IMR-90 (cell line): ENCODE measurements around the gene ZBTB7B. TPM values are rescaled to one million over a fixed set of nuclear protein-coding genes. Genes with fewer than 3 reads are reported as not detected.

Source experiments
- polyA plus RNA-seq, 3 experiments: library from polyadenylated mRNA; depleted of rRNA; stranded (reverse); fragments of >200 nt; gene quantifications; 2 replicates each; pipeline ENCODE4 v1.2.3, GENCODE V29; 2012; ENCODE audit warnings: low replicate concordance in 1 of 3
- total RNA-seq: library from RNA; depleted of rRNA; stranded (reverse); fragments of >200 nt; gene quantifications from 2 replicates; pipeline ENCODE4 v1.2.3, GENCODE V29; 2012
- TF ChIP-seq, protein P1 (sequence below): conservative IDR thresholded peaks from 2 replicates; pipeline ENCODE4 v1.5.1; 2012; ENCODE audit warnings: mild to moderate bottlenecking, low read depth, low read length, improper control_type of control experiment

Gene ZBTB7B
- total and polyA plus RNA-seq, 2 of the 4 experiments (the other 2 are of a cell fraction), result 7.7 to 17.4 TPM

DNA sequence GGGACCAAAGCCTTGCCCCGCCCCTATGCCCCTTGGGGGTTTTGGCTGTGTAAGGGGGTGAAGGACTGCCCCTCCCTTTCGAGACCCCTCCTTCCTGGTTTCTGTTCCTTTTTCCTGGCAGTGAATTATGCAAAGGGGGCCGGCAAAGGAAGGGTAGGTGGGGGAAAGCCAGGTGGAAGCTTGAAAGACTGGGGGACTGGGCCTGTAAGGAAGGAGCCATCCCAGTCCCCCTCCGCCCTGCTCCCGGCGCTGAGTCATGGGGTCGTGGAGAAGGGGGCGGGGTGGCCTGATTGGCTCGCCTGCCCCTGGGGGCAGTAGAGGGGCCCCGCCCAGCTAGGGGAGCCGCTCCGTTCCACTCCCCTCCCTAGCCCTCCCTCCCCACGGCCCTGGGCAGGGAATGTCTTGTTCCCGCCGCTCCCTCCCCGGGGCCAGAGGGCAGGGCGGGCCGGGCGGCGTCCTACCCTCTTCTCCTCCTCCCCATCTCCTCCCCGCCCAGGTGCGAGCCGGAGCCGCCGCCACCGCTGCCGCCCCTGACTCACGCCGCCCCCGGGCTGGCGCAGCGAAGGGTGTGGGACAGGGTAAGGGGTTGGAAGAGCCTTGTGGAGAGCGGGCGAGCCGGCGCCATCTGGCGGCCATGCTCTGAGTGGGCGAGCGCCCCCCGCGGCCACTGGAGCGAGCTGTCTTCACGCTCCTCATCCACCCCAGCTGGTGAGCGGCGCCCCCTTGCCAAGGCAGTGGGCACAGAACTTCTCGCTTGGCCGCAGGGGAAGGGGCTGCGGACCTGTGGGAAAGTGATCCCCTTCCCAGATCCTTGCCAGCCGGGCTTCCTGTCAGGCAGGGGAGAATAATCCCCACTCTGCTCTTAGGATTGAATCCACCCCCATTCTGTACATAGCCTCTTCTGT, 14.7 kb downstream of the ZBTB7B start (continued):
- TF ChIP-seq, protein P1, sequence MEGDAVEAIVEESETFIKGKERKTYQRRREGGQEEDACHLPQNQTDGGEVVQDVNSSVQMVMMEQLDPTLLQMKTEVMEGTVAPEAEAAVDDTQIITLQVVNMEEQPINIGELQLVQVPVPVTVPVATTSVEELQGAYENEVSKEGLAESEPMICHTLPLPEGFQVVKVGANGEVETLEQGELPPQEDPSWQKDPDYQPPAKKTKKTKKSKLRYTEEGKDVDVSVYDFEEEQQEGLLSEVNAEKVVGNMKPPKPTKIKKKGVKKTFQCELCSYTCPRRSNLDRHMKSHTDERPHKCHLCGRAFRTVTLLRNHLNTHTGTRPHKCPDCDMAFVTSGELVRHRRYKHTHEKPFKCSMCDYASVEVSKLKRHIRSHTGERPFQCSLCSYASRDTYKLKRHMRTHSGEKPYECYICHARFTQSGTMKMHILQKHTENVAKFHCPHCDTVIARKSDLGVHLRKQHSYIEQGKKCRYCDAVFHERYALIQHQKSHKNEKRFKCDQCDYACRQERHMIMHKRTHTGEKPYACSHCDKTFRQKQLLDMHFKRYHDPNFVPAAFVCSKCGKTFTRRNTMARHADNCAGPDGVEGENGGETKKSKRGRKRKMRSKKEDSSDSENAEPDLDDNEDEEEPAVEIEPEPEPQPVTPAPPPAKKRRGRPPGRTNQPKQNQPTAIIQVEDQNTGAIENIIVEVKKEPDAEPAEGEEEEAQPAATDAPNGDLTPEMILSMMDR, result peak; percentile 100; the same call in 1 of the 2 replicates
